CD14-positive monocyte (primary cell): ENCODE data around the gene GPR68. TPM values are rescaled to one million over a fixed set of nuclear protein-coding genes. Genes with fewer than 3 reads are reported as not detected.
"Not testable (repeated sequence)": the region's sequence is repeated elsewhere in the genome, so short reads cannot be mapped to it uniquely, and the experiment has no call there.

Experiments used
- DNase-seq, 3 donors: peaks; one replicate each; pipeline ENCODE4 v3.0.0-alpha.2; 2011 to 2022
- H2AFZ ChIP-seq: 2 replicates; pipeline ENCODE4 v1.6.0; 2012; ENCODE audit warnings: mild to moderate bottlenecking, low read depth, low read length, inconsistent platforms; ENCODE audit not compliant: insufficient read depth, poor library complexity, severe bottlenecking
- H3K27ac ChIP-seq, 2 donors: 1 replicate in 1 of 2; 2 replicates in 1 of 2; pipeline ENCODE4 v1.5.1; 2012 to 2013; ENCODE audit warnings: low read length in 2 of 2, control low read depth in 1 of 2, inconsistent platforms in 1 of 2, low read depth in 1 of 2, mild to moderate bottlenecking in 1 of 2
- H3K27me3 ChIP-seq, 2 donors: one replicate each; pipeline versions ENCODE4 v1.6.0 to v1.6.1; 2011 to 2013; ENCODE audit warnings: low read length in 2 of 2; ENCODE audit not compliant: control insufficient read depth in 2 of 2, insufficient read depth in 2 of 2
- H3K36me3 ChIP-seq, 2 donors: replicated peaks in 1 of 2; 1 replicate in 1 of 2; 2 replicates in 1 of 2; pipeline versions ENCODE4 v1.5.1 to v1.6.1; 2012 to 2013; ENCODE audit warnings: low read length in 2 of 2, control low read depth in 1 of 2, inconsistent platforms in 1 of 2, mild to moderate bottlenecking in 1 of 2; ENCODE audit not compliant: insufficient read depth in 2 of 2, control insufficient read depth in 1 of 2
- H3K4me1 ChIP-seq, 2 donors: 1 replicate in 1 of 2; 2 replicates in 1 of 2; pipeline versions ENCODE4 v1.5.1 to v1.6.1; 2012 to 2013; ENCODE audit warnings: low read length in 2 of 2, control low read depth in 1 of 2, inconsistent platforms in 1 of 2, mild to moderate bottlenecking in 1 of 2, moderate library complexity in 1 of 2; ENCODE audit not compliant: insufficient read depth in 2 of 2, control insufficient read depth in 1 of 2
- H3K4me2 ChIP-seq: replicated peaks from 2 replicates; pipeline ENCODE3; 2012; ENCODE audit warnings: low read length, moderate library complexity, mild to moderate bottlenecking; ENCODE audit not compliant: poor library complexity, severe bottlenecking; ENCODE audit errors: extremely low read depth
- H3K4me3 ChIP-seq, 3 experiments: fragments of 200-600 bp in 1 of 3; sonication (generic) in 1 of 3; replicated peaks in 1 of 3; 1 replicate in 2 of 3; 2 replicates in 1 of 3; pipeline ENCODE4 v1.5.1; 2011 to 2013; ENCODE audit warnings: low read length in 3 of 3, mild to moderate bottlenecking in 3 of 3, control low read depth in 2 of 3, low read depth in 2 of 3, inconsistent platforms in 1 of 3, moderate library complexity in 1 of 3
- H3K79me2 ChIP-seq: 2 replicates; pipeline ENCODE4 v1.6.0; 2012; ENCODE audit warnings: mild to moderate bottlenecking, control low read depth, inconsistent platforms, low read length, moderate library complexity; ENCODE audit not compliant: insufficient read depth
- H3K9ac ChIP-seq: 2 replicates; pipeline ENCODE4 v1.6.0; 2017; ENCODE audit warnings: low read length, mild to moderate bottlenecking; ENCODE audit not compliant: insufficient read depth, poor library complexity, severe bottlenecking
- H3K9me3 ChIP-seq, 2 donors: replicated peaks in 1 of 2; 1 replicate in 1 of 2; 2 replicates in 1 of 2; pipeline versions ENCODE4 v1.5.1 to v1.6.1; 2012 to 2013; ENCODE audit warnings: low read length in 2 of 2, control low read depth in 1 of 2; ENCODE audit not compliant: control insufficient read depth in 1 of 2, insufficient read depth in 1 of 2
- H4K20me1 ChIP-seq: 2 replicates; pipeline ENCODE4 v1.6.0; 2012; ENCODE audit warnings: mild to moderate bottlenecking, low read length, control low read depth, moderate library complexity; ENCODE audit not compliant: insufficient read depth
- H3K27ac Mint-ChIP-seq, 7 donors: one replicate each; pipeline ENCODE4 v1.8.0; 2020; ENCODE audit warnings: mild to moderate bottlenecking in 7 of 7, mixed read lengths in 7 of 7, moderate library complexity in 6 of 7, inconsistent platforms in 2 of 7
- H3K27me3 Mint-ChIP-seq, 3 donors: one replicate each; pipeline ENCODE4 v1.8.0; 2021 to 2022; ENCODE audit warnings: low read depth in 3 of 3, mild to moderate bottlenecking in 3 of 3, mixed read lengths in 3 of 3, moderate library complexity in 3 of 3, inconsistent platforms in 1 of 3
- H3K36me3 Mint-ChIP-seq, 2 donors: one replicate each; pipeline ENCODE4 v1.8.0; 2020; ENCODE audit warnings: mixed read lengths in 2 of 2, inconsistent platforms in 1 of 2, mild to moderate bottlenecking in 1 of 2
- H3K4me1 Mint-ChIP-seq: one replicate; pipeline ENCODE4 v1.8.0; 2020; ENCODE audit warnings: mild to moderate bottlenecking, mixed read lengths
- H3K4me3 Mint-ChIP-seq, 2 donors: one replicate each; pipeline ENCODE4 v1.8.0; 2020; ENCODE audit warnings: mild to moderate bottlenecking in 2 of 2, mixed read lengths in 2 of 2, moderate library complexity in 1 of 2
- H3K9me3 Mint-ChIP-seq, 7 donors: one replicate each; pipeline ENCODE4 v1.8.0; 2020 to 2022; ENCODE audit warnings: mixed read lengths in 7 of 7, mild to moderate bottlenecking in 6 of 7, moderate library complexity in 6 of 7, inconsistent platforms in 2 of 7
- CTCF ChIP-seq: fragments of 200-600 bp; IDR thresholded peaks from one replicate; pipeline ENCODE4 v1.8.0; 2022; ENCODE audit warnings: antibody characterized with exemption, mild to moderate bottlenecking
- WGBS: methylation state at CpG from one replicate; pipeline ENCODE4 v1.1.5; 2013; ENCODE audit warnings: missing lambda C conversion rate; ENCODE audit not compliant: insufficient coverage; 5-methylcytosine and 5-hydroxymethylcytosine counted together
- intact Hi-C, 2 donors: fragments of 100-400 bp; cut with micrococcal nuclease; formaldehyde crosslinking; loops; one replicate each; pipeline versions ENCODE4 v1.15.0 to v1.15.1; 2023
- polyA plus RNA-seq, 3 donors: library from polyadenylated mRNA; depleted of rRNA in 1 of 3; unstranded in 2 of 3; stranded (reverse) in 1 of 3; fragments of 300-500 nt in 2 of 3; fragments of >200 nt in 1 of 3; fragmentation: Illumina TruSeq in 2 of 3; gene quantifications; 1 replicate in 2 of 3; 2 replicates in 1 of 3; pipeline ENCODE4 v1.2.3, GENCODE V29; 2012 to 2021

The GPR68 gene
- polyA plus RNA-seq, 3 donors: 0.05 to 0.07 TPM; not detected in 1

- Mint-ChIP-seq H3K4me1 (peaks cover 9% of the 10 kb centered on the region), H3K9me3 (peaks cover 0 to 6% (median 3%) of the 10 kb centered on the region in 7 donors), H3K4me3 (no peak overlapping the region), H3K27ac (no peak overlapping the region), H3K27me3 (peaks cover 27 to 30% (median 30%) of the 10 kb centered on the region in 3 donors), H3K36me3 (peaks cover 48 to 50% of the 10 kb centered on the region in 2 donors)
- peaks cover 25 to 33% of the 10 kb centered on the region in 2 donors for H3K27me3 ChIP-seq
- no peak overlapping the region for H3K4me2 ChIP-seq
- no peak overlapping the region for H3K9ac ChIP-seq
- TF ChIP-seq CTCF: no peak
- WGBS: 93% methylated on average over 3 of the region's 7 CpGs
- H3K36me3 ChIP-seq: peaks cover 30 to 38% of the 10 kb centered on the region in 2 donors
- H3K9me3 ChIP-seq: peaks cover 0 to 3% of the 10 kb centered on the region in 2 donors
- H2AFZ ChIP-seq: no peak overlapping the region
- DNase-seq: no peak
- intact Hi-C loops: no loop called here
- no peaks in the 10 kb centered on the region for H3K79me2 ChIP-seq
- no peak overlapping the region for H3K4me3 ChIP-seq
- H3K4me1 ChIP-seq: peaks cover 8 to 12% of the 10 kb centered on the region in 2 donors
- peaks cover 33% of the 10 kb centered on the region for H4K20me1 ChIP-seq
- no peak overlapping the region for H3K27ac ChIP-seq
Observed at GRCh38 chr14:91267965-91268437, 23.5 kb upstream of the GPR68 start.

DNA sequence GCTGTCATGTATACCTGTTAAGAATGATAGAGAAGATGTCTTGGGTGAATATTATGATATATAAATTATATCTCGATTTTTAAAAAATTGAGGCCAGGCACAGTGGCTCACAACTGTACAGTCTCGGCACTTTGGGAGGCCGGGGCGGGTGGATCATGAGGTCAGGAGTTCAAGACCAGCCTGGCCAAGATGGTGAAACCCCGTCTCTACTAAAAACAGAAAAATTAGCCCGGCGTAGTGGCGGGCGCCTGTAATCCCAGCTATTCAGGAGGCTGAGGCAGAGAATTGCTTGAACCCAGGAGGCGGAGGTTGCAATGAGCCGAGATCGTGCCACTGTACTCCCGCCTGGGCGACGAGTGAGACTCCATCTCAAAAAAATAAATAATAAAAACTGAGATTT, 21.8 kb upstream of the GPR68 start:
- H3K4me2 ChIP-seq, H3K4me3 ChIP-seq, intact Hi-C loops, H3K9me3 Mint-ChIP-seq, H3K79me2 ChIP-seq, H2AFZ ChIP-seq, H3K9ac ChIP-seq, H3K9me3 ChIP-seq, H3K27ac ChIP-seq, H3K27ac Mint-ChIP-seq, DNase-seq, H3K4me3 Mint-ChIP-seq: not testable (repeated sequence)
- H4K20me1 ChIP-seq: peaks cover 24% of the 10 kb centered on the region
- H3K4me1 ChIP-seq: peaks cover 8 to 16% of the 10 kb centered on the region in 2 donors
- Mint-ChIP-seq H3K36me3 (peaks cover 32 to 37% of the 10 kb centered on the region in 2 donors), H3K4me1 (peaks cover 15% of the 10 kb centered on the region), H3K27me3 (peaks cover 31 to 40% (median 35%) of the 10 kb centered on the region in 3 donors)
- WGBS: 86% methylated on average over 4 of the region's 15 CpGs
- peaks cover 13 to 21% of the 10 kb centered on the region in 2 donors for H3K36me3 ChIP-seq
- H3K27me3 ChIP-seq: peaks cover 27 to 37% of the 10 kb centered on the region in 2 donors
